Endothelial cell of umbilical vein (primary cell): Measurements from ENCODE around the gene ESF1. TPM values are rescaled to one million over a fixed set of nuclear protein-coding genes. Genes with fewer than 3 reads are reported as not detected.

Source experiments
- BruUV-seq: library from RNA; stranded (reverse); fragments of 400-500 nt; replicated peaks from 2 replicates; lab custom pipeline; 2021; lab: Mats Ljungman, UMichigan
- CTCF ChIA-PET: fragments of 300-600, 350-600 bp; sonication (Branson Sonifier 250); formaldehyde crosslinking; loops from one replicate; lab custom pipeline; 2021; ENCODE audit warnings: antibody characterized with exemption, inconsistent platforms; lab: Charles Lee
- POLR2A ChIA-PET: fragments of 300-600, 350-600 bp; sonication (Branson Sonifier 250); formaldehyde crosslinking; loops from one replicate; lab custom pipeline; 2021; ENCODE audit warnings: antibody characterized with exemption, inconsistent platforms; lab: Charles Lee
- DNase-seq: peaks from one replicate; pipeline ENCODE4 v3.0.0-alpha.2; 2011; ENCODE audit warnings: low read depth, low spot score
- FAIRE-seq: peaks from 2 replicates; lab custom pipeline; 2011; peaks lifted over from hg19 to GRCh38; lab: Jason Lieb, UNC
- H2AFZ ChIP-seq: 2 replicates; pipeline ENCODE4 v1.6.0; 2012; ENCODE audit warnings: low read depth, low read length, control low read depth, inconsistent platforms
- H3K27ac ChIP-seq: 2 replicates; pipeline ENCODE4 v1.5.1; 2011; ENCODE audit warnings: low read depth, mild to moderate bottlenecking, control low read depth, low read length, moderate library complexity; ENCODE audit not compliant: insufficient read depth
- H3K27me3 ChIP-seq, 2 experiments: 2 replicates each; pipeline versions ENCODE4 v1.6.0 to v1.6.1; 2011; ENCODE audit warnings: low read length in 2 of 2, mixed read lengths in 1 of 2; ENCODE audit not compliant: control insufficient read depth in 2 of 2, insufficient read depth in 2 of 2
- H3K36me3 ChIP-seq, 2 experiments: 2 replicates in 1 of 2; 3 replicates in 1 of 2; pipeline ENCODE4 v1.5.1; 2011; ENCODE audit warnings: low read length in 2 of 2, mild to moderate bottlenecking in 1 of 2, moderate library complexity in 1 of 2; ENCODE audit not compliant: control insufficient read depth in 2 of 2, insufficient read depth in 2 of 2; ENCODE audit errors: extremely low read depth in 1 of 2
- H3K4me1 ChIP-seq: 3 replicates; pipeline ENCODE4 v1.5.1; 2011; ENCODE audit warnings: mild to moderate bottlenecking, low read length; ENCODE audit not compliant: control insufficient read depth, insufficient read depth; ENCODE audit errors: extremely low read depth
- H3K4me2 ChIP-seq: 2 replicates; pipeline ENCODE4 v1.6.1; 2011; ENCODE audit warnings: low read length, control low read depth, mixed read lengths; ENCODE audit not compliant: insufficient read depth
- H3K4me3 ChIP-seq, 3 experiments: fragments of 200-600 bp in 1 of 3; sonication (generic), shearing (Covaris generic) in 1 of 3; replicated peaks in 1 of 3; 2 replicates each; pipeline ENCODE4 v1.5.1; 2011 to 2016; ENCODE audit warnings: control low read depth in 3 of 3, low read length in 3 of 3, mild to moderate bottlenecking in 2 of 3, inconsistent platforms in 1 of 3, low read depth in 1 of 3, moderate library complexity in 1 of 3; ENCODE audit not compliant: insufficient read depth in 1 of 3
- H3K79me2 ChIP-seq: 2 replicates; pipeline ENCODE4 v1.6.0; 2012; ENCODE audit warnings: low read length, inconsistent platforms; ENCODE audit not compliant: control insufficient read depth, insufficient read depth
- H3K9ac ChIP-seq: replicated peaks from 2 replicates; pipeline ENCODE3; 2011; ENCODE audit warnings: low read length, control low read depth; ENCODE audit not compliant: insufficient read depth; ENCODE audit errors: extremely low read depth
- H3K9me1 ChIP-seq: replicated peaks from 3 replicates; pipeline ENCODE4 v1.6.0; 2011; ENCODE audit warnings: mild to moderate bottlenecking, low read length; ENCODE audit not compliant: control insufficient read depth, insufficient read depth; ENCODE audit errors: extremely low read depth
- H3K9me3 ChIP-seq: replicated peaks from 2 replicates; pipeline ENCODE4 v1.5.1; 2012; ENCODE audit warnings: low read length, inconsistent platforms; ENCODE audit not compliant: control insufficient read depth, insufficient read depth
- H4K20me1 ChIP-seq: replicated peaks from 2 replicates; pipeline ENCODE3; 2011; ENCODE audit warnings: mild to moderate bottlenecking, low read length; ENCODE audit not compliant: control insufficient read depth, insufficient read depth; ENCODE audit errors: extremely low read depth
- EZH2 ChIP-seq: IDR thresholded peaks from 2 replicates; pipeline ENCODE4 v1.6.1; 2012; ENCODE audit warnings: borderline replicate concordance, low read depth, mild to moderate bottlenecking, moderate library complexity, low read length, inconsistent platforms; ENCODE audit not compliant: severe bottlenecking
- FOS ChIP-seq: IDR thresholded peaks from 2 replicates; pipeline ENCODE4 v1.6.1; 2011; ENCODE audit warnings: mild to moderate bottlenecking, low read length, moderate library complexity, borderline replicate concordance; ENCODE audit not compliant: insufficient read depth
- GATA2 ChIP-seq: IDR thresholded peaks from 2 replicates; pipeline ENCODE4 v1.7.0; 2011; ENCODE audit warnings: low read depth, mild to moderate bottlenecking, moderate library complexity, mixed read lengths, low read length; ENCODE audit not compliant: insufficient read length, insufficient read depth
- JUN ChIP-seq: IDR thresholded peaks from 2 replicates; pipeline ENCODE4 v1.6.1; 2011; ENCODE audit warnings: borderline replicate concordance, low read depth; ENCODE audit not compliant: insufficient read length, insufficient read depth
- MYC ChIP-seq: IDR thresholded peaks from one replicate; pipeline ENCODE4 v1.6.1; 2011; ENCODE audit warnings: mild to moderate bottlenecking, low read depth, low read length
- POLR2A ChIP-seq: IDR thresholded peaks from 2 replicates; pipeline ENCODE4 v1.6.1; 2012; ENCODE audit warnings: low read depth, mild to moderate bottlenecking, control low read depth, low read length
- POLR2AphosphoS5 ChIP-seq: IDR thresholded peaks from 2 replicates; pipeline ENCODE4 v1.6.1; 2012; ENCODE audit warnings: low read depth, mild to moderate bottlenecking, control low read depth, low read length, moderate library complexity; ENCODE audit not compliant: insufficient read depth
- dilution Hi-C: fragments of 300-500 bp; cut with MboI; formaldehyde crosslinking; loops from one replicate; pipeline ENCODE4 v1.15.0; 2019; ENCODE audit warnings: low sequenced_read_pairs; ENCODE audit not compliant: extremely low pct_ligation_motif_present
- intact Hi-C: fragments of 100-400 bp; cut with micrococcal nuclease; formaldehyde crosslinking; loops from one replicate; pipeline ENCODE4 v1.10.0; 2022
- polyA plus RNA-seq, 4 experiments: library from polyadenylated mRNA; depleted of rRNA in 3 of 4; stranded (reverse) in 3 of 4; unstranded in 1 of 4; fragments of >200 nt; gene quantifications; 2 replicates each; pipeline versions ENCODE4 v1.2.1 to v1.2.3, GENCODE V29; 2011 to 2012; ENCODE audit warnings: missing spikeins in 1 of 4
- total RNA-seq: library from RNA; stranded (reverse); gene quantifications from 2 replicates; pipeline ENCODE4 v1.2.3, GENCODE V29; 2021
- TF ChIP-seq, protein P1 (sequence below), 2 donors: IDR thresholded peaks; 1 replicate in 1 of 2; 2 replicates in 1 of 2; pipeline ENCODE4 v1.5.1; 2011; ENCODE audit warnings: low read length in 2 of 2, mild to moderate bottlenecking in 2 of 2, moderate library complexity in 2 of 2, control low read depth in 1 of 2, inconsistent platforms in 1 of 2, low read depth in 1 of 2; ENCODE audit not compliant: insufficient read depth in 1 of 2; ENCODE audit errors: extremely low read depth in 1 of 2
- TF ChIP-seq, protein P2 (sequence below): IDR thresholded peaks from 2 replicates; pipeline ENCODE4 v1.6.1; 2011; ENCODE audit not compliant: insufficient read depth, insufficient read length

The ESF1 gene
- total and polyA plus RNA-seq, 2 donors (not counting 3 experiments of a cell fraction or from before 2014, with no cell fraction given) = 0.72 to 15.5 TPM

DNA sequence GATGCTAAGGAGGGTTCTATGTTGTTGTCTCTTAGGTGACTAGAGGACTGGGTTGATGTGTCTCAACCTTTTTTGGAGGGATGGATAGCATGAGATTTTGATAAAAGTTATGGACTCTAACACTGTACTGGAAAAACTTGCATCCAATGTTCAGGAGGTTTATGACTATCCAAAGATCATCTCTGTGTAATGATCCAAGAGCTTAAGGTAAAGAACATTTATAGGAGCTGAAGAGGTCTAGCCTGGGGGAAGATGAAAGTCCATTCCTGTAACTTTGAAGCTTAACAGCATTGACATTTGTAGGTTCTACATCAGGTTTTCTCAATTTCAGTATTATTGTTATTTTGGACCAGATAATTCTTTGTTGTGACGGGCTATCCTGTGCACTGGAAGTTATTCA is 48.9 kb downstream of the ESF1 start:
- no peak overlapping the region for H3K27ac ChIP-seq
- no peak overlapping the region for H3K4me3 ChIP-seq
- H3K36me3 ChIP-seq = peaks cover 6 to 9% of the 10 kb centered on the region in 2 experiments
- H3K4me1 ChIP-seq = no peaks in the 10 kb centered on the region
- intact Hi-C loops (no loop called here), dilution Hi-C loops (no loop called here)
- DNase-seq = no peak
- H4K20me1 ChIP-seq = no peaks in the 10 kb centered on the region
- no peak overlapping the region for H3K4me2 ChIP-seq
- ChIA-PET CTCF (interaction anchor here (1.0 to 1.5 kb wide), 3 partner anchors 36 to 189 kb away, joined by 3 to 5 read pairs (median 3); no protein-coding TSS in a partner anchor), POLR2A (no interaction called here)
- BruUV-seq = no TSS peak
- FAIRE-seq = no peak
- H2AFZ ChIP-seq = no peak overlapping the region
- H3K9me1 ChIP-seq = peaks cover 4% of the 10 kb centered on the region
- H3K9ac ChIP-seq = no peak overlapping the region
- H3K9me3 ChIP-seq = no peaks in the 10 kb centered on the region
- H3K79me2 ChIP-seq = no peaks in the 10 kb centered on the region
- no peaks in the 10 kb centered on the region for H3K27me3 ChIP-seq
- TF ChIP-seq, protein P1, sequence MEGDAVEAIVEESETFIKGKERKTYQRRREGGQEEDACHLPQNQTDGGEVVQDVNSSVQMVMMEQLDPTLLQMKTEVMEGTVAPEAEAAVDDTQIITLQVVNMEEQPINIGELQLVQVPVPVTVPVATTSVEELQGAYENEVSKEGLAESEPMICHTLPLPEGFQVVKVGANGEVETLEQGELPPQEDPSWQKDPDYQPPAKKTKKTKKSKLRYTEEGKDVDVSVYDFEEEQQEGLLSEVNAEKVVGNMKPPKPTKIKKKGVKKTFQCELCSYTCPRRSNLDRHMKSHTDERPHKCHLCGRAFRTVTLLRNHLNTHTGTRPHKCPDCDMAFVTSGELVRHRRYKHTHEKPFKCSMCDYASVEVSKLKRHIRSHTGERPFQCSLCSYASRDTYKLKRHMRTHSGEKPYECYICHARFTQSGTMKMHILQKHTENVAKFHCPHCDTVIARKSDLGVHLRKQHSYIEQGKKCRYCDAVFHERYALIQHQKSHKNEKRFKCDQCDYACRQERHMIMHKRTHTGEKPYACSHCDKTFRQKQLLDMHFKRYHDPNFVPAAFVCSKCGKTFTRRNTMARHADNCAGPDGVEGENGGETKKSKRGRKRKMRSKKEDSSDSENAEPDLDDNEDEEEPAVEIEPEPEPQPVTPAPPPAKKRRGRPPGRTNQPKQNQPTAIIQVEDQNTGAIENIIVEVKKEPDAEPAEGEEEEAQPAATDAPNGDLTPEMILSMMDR (IDR thresholded peaks at IDR 0.05; ENCODE audit: extremely low read depth in 1 of 2, insufficient read depth in 1 of 2, low read depth in 1 of 2, low read length in 2 of 2) = no peak
- TF ChIP-seq, protein P2, sequence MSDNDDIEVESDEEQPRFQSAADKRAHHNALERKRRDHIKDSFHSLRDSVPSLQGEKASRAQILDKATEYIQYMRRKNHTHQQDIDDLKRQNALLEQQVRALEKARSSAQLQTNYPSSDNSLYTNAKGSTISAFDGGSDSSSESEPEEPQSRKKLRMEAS = no peak
- TF ChIP-seq FOS (no peak), POLR2AphosphoS5 (no peak), GATA2 (no peak), POLR2A (no peak), EZH2 (no peak), MYC (no peak), JUN (no peak)
